ENCODE data around the gene EXD3.
A peak's percentile ranks its signal among the peaks of the same experiment; 100 is the strongest.
"Not testable (repeated sequence)": the region's sequence is repeated elsewhere in the genome, so short reads cannot be mapped to it uniquely, and the experiment has no call there.

Gene EXD3, protein sequence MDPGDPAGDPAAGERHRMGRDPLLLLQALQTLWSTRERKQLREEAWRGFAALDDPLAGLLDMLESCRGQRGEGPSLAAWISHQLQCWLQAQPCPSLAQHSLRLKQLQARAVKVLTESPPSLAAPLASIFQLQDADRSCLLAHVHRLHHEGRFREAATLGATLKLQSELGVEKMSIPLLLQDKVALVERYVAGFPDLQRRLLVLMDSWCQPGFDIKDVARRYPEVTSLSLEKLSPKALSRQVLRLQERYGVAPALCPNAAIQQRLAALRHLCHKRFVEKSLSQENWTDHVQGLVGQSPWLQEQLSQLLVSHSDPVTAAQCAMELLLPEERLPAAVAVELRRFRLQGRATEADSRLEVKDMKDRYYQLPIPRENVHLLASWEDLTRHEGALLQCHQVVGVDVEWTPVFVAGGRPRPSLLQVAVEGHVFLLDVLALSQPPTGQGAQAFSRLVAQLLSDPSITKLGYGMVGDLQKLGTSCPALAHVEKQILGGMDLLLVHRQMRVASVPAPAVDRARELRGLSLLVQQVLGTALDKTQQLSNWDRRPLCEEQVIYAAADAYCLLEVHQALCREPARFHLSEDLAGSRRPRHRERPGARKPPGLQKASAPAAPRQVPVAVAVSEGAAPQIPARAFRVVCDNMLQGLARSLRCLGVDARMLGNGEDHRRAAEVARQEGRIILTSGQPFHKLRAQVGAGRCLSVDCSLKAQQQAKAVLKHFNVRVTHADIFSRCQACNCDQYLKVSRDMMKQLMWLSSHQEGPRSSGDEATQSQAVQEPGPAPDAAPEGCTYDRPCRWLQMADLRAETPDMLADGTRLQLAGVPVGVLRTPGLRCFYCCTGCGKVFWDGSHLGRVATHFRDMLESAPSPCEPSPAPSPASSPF

GRCh38 chr9:137422604-137423513, at the start of gene EXD3, which contains the start of gene NOXA1:
EXD3 (minus strand) TSS chr9:137423162; CDS start chr9:137395357, 27,805 bp downstream.
NOXA1 (plus strand) TSS chr9:137423393; CDS start chr9:137423530, 137 bp downstream.
- H3K4me3 ChIP-seq (ENCODE audit: low read depth, low read length), result peak within 1 kb of the TSS; percentile 71
- TF ChIP-seq CTCF (IDR thresholded peaks at IDR 0.05; ENCODE audit: low read depth, low read length), result peak; percentile 37; the same call in 1 of the 2 replicates

DNA sequence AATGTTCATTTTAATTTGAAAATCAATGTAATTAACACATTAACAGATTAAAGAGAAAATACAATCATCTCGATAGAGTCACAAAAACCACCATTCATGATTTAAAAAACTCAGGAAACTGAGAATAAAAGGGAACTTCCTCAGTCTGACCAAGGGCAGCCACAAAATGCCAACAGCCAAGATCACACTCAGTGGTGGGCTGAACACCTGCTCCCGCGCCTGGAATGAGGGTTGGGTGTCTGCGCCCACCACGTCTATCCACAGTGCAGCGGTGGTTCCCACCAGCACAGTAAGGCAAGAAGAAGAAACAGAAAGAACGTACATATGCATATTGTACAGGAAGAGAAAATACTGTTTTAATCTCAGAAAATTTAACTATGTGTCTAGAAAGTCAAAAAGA, 47.8 kb upstream of the EXD3 start:
- TF ChIP-seq CTCF (IDR thresholded peaks at IDR 0.05; ENCODE audit: low read depth, low read length), result no peak
- no peak overlapping the region for H3K4me3 ChIP-seq (ENCODE audit: low read depth, low read length)

- no peak for TF ChIP-seq CTCF (IDR thresholded peaks at IDR 0.05; ENCODE audit: low read depth, low read length)
- H3K4me3 ChIP-seq (ENCODE audit: low read depth, low read length), result no peak overlapping the region
Observed at GRCh38 chr9:137467896-137468295, 44.9 kb upstream of the EXD3 start.

DNA sequence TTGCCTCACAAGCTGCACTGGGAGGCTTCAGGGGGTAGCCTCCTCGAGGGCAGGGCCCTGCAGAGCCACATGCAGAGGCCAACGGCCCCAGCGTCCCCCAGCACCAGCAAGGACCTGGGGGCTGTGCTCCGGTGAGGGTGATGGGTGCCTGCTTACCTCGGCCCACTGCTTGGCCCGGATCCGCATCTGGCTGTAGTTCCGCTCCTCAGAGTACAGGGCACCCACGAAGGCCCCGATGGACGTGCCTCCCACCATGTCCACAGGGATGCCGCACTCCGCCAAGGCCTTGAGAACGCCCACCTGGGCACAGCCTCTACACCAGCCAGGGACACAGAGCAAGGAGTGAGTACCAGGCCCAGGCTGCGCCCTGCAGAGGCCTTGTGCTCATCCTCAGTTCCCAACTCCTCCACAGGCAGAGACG, 44.2 kb upstream of the EXD3 start:
- TF ChIP-seq CTCF (IDR thresholded peaks at IDR 0.05; ENCODE audit: low read depth, low read length), result no peak
- H3K4me3 ChIP-seq (ENCODE audit: low read depth, low read length), result no peak overlapping the region

- not testable (repeated sequence) for H3K4me3 ChIP-seq (ENCODE audit: low read depth, low read length)
Observed at GRCh38 chr9:137466389-137467085, 43.6 kb upstream of the EXD3 start.

DNA sequence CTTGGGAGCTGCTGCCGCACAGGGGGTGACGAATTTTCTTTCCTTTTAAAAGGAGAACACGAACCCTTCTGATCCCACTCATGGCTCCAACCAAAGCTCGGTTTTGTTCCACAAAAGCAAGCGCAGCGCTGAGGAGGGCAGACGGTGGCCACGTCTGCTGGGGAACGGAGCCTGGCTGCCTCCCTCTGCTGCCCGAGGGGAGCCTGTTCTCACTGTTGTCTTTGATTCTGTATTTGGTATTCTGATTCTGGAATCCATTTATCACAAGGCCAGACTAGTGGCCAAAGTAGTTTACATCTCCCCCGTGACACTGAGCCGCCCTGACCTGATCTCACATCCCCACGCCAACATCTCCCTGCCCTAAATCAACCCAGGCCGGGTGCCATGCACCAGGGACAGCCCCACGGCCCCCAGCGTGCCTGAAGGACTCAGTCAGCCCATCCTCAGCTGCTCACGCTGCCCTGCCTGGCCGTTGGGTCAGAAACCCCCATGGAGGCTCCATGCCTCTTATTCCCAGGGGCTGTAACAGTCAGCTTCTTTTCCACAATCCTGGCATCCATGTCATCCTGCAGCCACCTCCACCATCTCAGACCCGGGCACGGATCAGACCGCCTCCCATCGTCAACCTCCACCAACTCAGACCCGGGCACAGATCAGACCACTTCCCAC, 42.9 kb upstream of the EXD3 start:
- H3K4me3 ChIP-seq (ENCODE audit: low read depth, low read length), result no peak overlapping the region
- no peak for TF ChIP-seq CTCF (IDR thresholded peaks at IDR 0.05; ENCODE audit: low read depth, low read length)

Data from WI38 (cell line).